ENCODE results near the gene ART1. TPM values are rescaled to one million over a fixed set of nuclear protein-coding genes. Genes with fewer than 3 reads are reported as not detected.

ART1 gene
- total RNA-seq, 4 donors from 2014 or later, result not detected

DNA sequence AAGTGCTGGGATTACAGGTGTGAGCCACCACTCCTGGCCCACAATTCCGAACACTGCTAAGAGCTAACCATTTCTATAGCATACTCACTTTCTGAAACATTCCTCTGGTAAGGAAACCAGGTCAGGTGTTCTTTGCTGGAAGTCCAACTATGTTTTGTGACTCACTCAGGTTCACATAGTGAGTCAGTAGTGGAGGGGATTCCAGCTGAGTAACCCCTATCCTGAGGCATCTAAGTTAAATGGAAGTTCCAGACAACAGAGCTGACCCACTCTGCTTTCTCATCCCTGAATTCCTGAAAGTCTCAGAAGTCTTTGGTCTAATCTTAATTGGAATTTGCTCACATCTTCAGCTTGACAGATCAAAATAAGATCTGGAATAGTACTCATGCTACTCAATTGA lies 29.3 kb downstream of the ART1 start:
- intact Hi-C loops (cut with DNase I), result no loop called here
- H3K27ac ChIP-seq, result no peak overlapping the region
- TF ChIP-seq, protein P1, sequence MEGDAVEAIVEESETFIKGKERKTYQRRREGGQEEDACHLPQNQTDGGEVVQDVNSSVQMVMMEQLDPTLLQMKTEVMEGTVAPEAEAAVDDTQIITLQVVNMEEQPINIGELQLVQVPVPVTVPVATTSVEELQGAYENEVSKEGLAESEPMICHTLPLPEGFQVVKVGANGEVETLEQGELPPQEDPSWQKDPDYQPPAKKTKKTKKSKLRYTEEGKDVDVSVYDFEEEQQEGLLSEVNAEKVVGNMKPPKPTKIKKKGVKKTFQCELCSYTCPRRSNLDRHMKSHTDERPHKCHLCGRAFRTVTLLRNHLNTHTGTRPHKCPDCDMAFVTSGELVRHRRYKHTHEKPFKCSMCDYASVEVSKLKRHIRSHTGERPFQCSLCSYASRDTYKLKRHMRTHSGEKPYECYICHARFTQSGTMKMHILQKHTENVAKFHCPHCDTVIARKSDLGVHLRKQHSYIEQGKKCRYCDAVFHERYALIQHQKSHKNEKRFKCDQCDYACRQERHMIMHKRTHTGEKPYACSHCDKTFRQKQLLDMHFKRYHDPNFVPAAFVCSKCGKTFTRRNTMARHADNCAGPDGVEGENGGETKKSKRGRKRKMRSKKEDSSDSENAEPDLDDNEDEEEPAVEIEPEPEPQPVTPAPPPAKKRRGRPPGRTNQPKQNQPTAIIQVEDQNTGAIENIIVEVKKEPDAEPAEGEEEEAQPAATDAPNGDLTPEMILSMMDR (IDR thresholded peaks at IDR 0.05), result no peak
- H3K27me3 ChIP-seq, result no peaks in the 10 kb centered on the region
- no peak for DNase-seq
- whole genome bisulfite sequencing, 2 donors, result 94 to 100% methylated on average over 1 of the region's 1 CpG
- no peaks in the 10 kb centered on the region for H3K9me3 ChIP-seq
- H3K36me3 ChIP-seq, result peaks cover 47 to 66% of the 10 kb centered on the region in 2 donors
- H3K4me1 ChIP-seq, result no peaks in the 10 kb centered on the region
- H3K4me3 ChIP-seq (replicated peaks in 1 of 3), result no peak overlapping the region

DNA sequence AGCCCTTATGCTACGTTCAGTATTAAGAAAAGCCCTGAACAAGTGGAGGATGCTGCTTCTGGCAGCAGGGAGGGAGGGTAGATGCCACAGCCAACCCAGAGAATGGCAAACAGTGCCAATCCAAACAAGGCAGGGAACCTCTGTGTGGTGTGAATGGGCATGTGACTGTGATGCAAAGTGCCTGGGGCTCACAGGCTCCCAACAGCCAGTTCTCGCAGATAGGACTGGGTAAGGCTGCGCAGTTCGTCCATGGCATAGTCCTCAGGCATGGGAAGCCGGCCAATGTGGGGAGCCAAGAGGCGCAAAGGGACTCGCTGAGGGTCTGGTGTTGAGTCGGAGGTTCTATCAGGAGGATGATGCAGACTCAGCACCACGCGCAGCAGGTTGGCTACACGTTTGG lies 31.0 kb downstream of the ART1 start:
- Histone ChIP-seq H3K27me3 (no peaks in the 10 kb centered on the region), H3K4me1 (no peaks in the 10 kb centered on the region), H3K9me3 (no peaks in the 10 kb centered on the region), H3K27ac (no peak overlapping the region), H3K4me3 (replicated peaks in 1 of 3) (no peak overlapping the region), H3K36me3 (peaks cover 64 to 82% of the 10 kb centered on the region in 2 donors)
- TF ChIP-seq, protein P1 (IDR thresholded peaks at IDR 0.05), result no peak
- TF ChIP-seq POLR2A (IDR thresholded peaks at IDR 0.05), result no peak
- no peak for DNase-seq
- 96% methylated on average over 11 of the region's 11 CpGs for WGBS, 2 donors
- intact Hi-C loops (cut with DNase I), result no loop called here

DNA sequence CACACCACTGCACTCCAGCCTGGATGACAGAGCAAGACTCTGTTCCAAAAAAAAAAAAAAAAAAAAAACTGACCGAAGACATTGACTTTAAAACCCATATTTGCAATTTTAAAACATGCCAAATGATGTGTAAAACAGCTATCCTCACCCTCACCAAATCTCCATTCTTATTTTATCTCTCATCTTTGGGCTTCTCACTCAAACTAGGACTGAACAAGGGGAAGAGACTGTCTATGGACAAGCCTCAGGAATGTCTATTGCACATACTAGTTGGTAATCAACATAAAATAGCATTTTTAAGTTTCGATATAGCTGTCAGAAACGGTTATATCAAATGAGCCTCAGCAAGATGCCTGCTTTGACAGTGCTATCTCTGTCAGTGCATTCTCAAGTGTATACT lies 34.1 kb downstream of the ART1 start:
- H3K4me3 ChIP-seq (replicated peaks in 1 of 3), result no peak overlapping the region

DNA sequence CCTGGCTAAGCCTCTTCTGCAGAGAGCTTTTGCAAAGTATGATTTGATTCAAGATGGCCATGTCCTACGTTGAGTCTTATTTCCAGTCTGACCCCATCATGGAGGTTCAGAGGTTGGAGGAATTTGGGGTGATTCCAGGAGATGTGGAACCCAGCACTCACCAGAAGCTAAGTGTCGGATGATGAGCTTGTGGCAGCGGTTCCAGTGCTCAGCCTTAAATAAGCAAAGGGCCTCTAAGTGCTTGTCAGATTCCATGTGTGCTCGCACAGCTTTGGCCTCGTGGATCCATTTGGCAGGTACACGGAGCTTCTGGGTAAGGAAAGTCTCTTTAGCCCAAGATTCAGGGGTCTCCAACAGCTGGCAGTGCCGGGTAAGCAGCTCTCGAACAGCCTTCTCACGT lies 38.1 kb downstream of the ART1 start:
- Histone ChIP-seq H3K36me3 (peaks cover 52 to 70% of the 10 kb centered on the region in 2 donors), H3K4me3 (replicated peaks in 1 of 3) (no peak overlapping the region), H3K9me3 (no peaks in the 10 kb centered on the region), H3K4me1 (peaks cover 10 to 12% of the 10 kb centered on the region in 2 donors), H3K27me3 (no peaks in the 10 kb centered on the region), H3K27ac (no peak overlapping the region)
- 96 to 98% methylated on average over 9 of the region's 9 CpGs for WGBS, 2 donors
- intact Hi-C loops (cut with DNase I), result no loop called here
- DNase-seq, result no peak
- TF ChIP-seq, protein P1 (IDR thresholded peaks at IDR 0.05), result no peak
- TF ChIP-seq POLR2A (IDR thresholded peaks at IDR 0.05), result no peak

More for the DNA sequence above, 34.1 kb downstream of the ART1 start:
- 98 to 99% methylated on average over 3 of the region's 3 CpGs for WGBS, 2 donors
- intact Hi-C loops (cut with DNase I), result no loop called here
- H3K27ac ChIP-seq, result no peak overlapping the region
- TF ChIP-seq, protein P1 (IDR thresholded peaks at IDR 0.05), result no peak
- DNase-seq, result no peak
- peaks cover 86 to 92% of the 10 kb centered on the region in 2 donors for H3K36me3 ChIP-seq
- no peaks in the 10 kb centered on the region for H3K9me3 ChIP-seq
- H3K27me3 ChIP-seq, result no peaks in the 10 kb centered on the region
- no peaks in the 10 kb centered on the region for H3K4me1 ChIP-seq

DNA sequence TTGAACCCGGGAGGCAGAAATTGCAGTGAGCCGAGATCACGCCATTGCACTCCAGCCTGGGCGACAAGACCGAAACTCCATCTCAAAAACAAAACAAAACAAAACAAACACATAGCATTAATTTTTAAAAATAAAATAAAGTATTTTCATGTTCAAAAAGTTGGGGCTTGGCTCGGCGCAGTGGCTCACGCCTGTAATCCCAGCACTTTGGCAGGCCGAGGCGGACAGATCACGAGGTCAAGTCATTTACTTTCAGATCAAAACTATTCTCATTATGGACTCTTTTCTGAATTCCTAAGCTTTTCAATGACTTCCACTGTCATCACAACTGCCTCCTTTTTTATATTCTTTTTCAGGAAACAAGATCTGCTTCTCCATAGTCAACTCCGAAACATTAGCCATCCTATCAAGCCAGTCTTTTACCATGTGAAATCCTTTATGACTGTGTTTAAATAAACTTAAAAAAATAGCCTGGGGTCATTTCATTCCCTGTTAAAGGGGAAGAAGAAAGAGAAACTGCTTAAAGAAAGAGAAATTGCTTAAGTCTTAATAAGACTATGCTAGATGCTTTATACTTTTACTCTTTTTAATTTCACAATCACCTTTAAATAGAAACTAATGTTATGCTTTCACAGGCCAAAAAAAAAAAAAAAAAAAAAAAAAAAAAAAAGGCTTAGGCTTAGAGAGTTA lies 39.3 kb downstream of the ART1 start:
- 90 to 97% methylated on average over 12 of the region's 12 CpGs for WGBS, 2 donors
- intact Hi-C loops (cut with DNase I), result no loop called here
- no peak overlapping the region for H3K4me3 ChIP-seq (replicated peaks in 1 of 3)
- H3K9me3 ChIP-seq, result no peaks in the 10 kb centered on the region
- TF ChIP-seq POLR2A (IDR thresholded peaks at IDR 0.05), result no peak
- TF ChIP-seq, protein P1 (IDR thresholded peaks at IDR 0.05), result no peak
- H3K36me3 ChIP-seq, result peaks cover 47 to 68% of the 10 kb centered on the region in 2 donors
- no peaks in the 10 kb centered on the region for H3K27me3 ChIP-seq
- no peak overlapping the region for H3K27ac ChIP-seq
- peaks cover 10 to 12% of the 10 kb centered on the region in 2 donors for H3K4me1 ChIP-seq
- DNase-seq, result no peak
